SK-N-MC (cell line): ENCODE results near the gene SP140L.

Experiments
- EZH2 ChIP-seq: fragments of 200-600 bp; sonication (generic); IDR thresholded peaks from one replicate; pipeline ENCODE4 v1.6.1; 2017; ENCODE audit warnings: antibody characterized with exemption
- POLR2AphosphoS5 ChIP-seq: IDR thresholded peaks from 2 replicates; pipeline ENCODE4 v1.6.1; 2012; ENCODE audit warnings: mild to moderate bottlenecking, low read depth, low read length, borderline replicate concordance

DNA sequence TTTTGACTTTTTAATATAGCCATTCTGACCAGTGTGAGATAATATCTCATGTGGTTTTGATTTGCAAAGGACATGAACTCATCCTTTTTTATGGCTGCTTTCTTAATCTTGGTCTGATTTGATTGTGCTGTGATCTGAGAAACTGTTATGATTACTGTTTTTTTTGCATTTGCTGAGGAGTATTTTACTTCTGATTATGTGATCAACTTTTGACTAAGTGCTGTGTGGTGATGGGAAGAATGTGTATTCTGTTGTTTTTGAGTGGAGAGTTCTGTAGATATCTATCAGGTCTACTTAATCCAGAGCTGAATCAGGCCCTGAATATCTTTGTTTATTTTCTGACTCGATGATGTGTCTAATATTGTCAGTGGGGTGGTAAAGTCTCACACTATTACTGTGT lies 16.8 kb downstream of the SP140L start:
- TF ChIP-seq EZH2 (no peak), POLR2AphosphoS5 (no peak)
